GM18858 (cell line): ENCODE measurements around the gene SYTL4.
A peak's percentile ranks its signal among the peaks of the same experiment; 100 is the strongest.

Source experiments
- ATAC-seq: cut with Tn5 transposase; IDR thresholded peaks from one replicate; pipeline ENCODE4 v1.9.1; 2021; ENCODE audit not compliant: unreplicated experiment

Gene SYTL4

GRCh38 chrX:100649550-100650356 lies 82.2 kb downstream of the SYTL4 start:
- no peak for ATAC-seq

- ATAC-seq: no peak
Observed at GRCh38 chrX:100648458-100649417, 83.2 kb downstream of the SYTL4 start.

DNA sequence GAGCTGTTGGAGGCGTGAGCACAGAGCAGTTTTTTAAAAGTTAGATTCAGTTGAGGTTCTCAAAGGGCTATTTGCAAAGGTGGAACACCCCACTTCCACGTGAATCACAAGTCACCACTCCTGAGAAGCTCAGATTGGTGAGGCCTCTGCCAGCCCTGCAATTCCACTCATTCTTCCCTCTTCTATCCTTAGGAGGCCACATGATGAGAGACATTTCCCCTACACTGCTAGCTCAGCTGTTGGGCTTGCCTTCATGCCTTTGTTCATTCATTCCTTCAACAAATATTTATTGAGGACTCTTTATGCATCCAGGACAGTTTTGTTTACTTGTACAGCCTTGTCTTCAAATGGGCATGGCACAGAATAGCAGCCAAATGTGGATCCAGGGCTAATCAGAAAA lies 84.2 kb downstream of the SYTL4 start:
- ATAC-seq: no peak

- ATAC-seq: no peak
Observed at GRCh38 chrX:100647095-100647494, 84.8 kb downstream of the SYTL4 start.

DNA sequence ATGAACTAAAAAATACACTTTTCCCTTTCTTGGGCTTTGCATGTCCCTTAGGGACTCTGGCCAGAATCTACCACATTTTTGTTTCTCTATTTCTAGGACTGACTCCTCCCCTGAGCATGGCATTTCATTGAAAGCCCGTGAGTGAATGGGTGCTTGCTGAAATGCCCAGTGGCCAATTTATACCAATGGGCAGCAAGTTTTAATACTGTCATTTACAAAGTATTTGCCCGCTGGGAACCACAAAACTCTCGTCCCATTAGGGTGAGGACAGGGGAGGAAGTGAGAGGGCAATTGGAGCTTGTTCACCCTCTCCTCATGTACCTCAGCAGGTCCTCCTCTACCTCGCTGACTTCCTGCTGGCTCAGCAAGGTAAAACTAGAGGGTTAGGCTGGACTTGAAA lies 86.8 kb downstream of the SYTL4 start:
- ATAC-seq: no peak

DNA sequence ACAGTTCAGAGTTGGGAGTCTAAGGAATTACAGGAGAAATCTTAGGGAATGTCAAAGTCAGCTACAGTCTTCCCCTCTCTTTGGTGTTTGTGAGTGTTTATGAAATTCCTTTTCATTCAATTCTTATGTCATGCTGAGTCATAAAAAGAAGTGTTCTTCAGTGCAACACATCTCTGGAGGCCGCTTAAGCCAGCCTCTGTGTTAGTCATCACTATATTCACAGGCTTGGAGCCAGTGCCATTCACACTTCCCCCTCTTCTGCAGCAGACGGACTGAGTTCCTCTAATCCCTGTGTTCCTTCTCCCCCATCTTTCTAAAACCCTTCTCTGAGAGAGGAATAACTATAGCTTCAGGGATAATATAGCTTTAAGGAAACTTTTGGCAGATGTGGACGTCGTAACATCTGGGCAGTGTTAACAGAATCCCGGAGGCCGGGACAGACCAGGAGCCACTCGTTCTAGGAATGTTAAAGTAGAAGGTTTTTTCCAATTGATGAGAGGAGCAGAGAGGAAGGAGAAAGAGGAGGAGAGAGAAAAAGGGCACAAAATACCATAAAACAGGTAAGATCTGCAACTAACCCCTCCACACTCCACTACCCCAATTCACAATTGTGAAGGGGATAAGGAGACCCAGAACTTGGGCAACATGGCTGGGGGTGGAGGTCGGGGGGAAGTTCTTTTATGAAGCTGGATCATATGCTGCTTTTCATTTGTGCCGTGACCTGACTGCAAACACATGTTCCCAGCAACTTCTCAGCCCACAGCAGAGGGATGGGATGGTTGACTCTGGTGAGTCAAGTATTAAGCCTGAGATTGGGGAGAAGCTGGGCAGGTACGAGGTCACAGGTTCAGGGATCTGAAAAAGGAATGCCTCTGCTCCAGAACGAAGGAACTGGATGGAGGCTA lies 87.7 kb downstream of the SYTL4 start, which contains the start of gene SRPX2:
Gene SRPX2, plus strand, starts transcription at position 244 of the 905 bp plus-strand sequence. CDS start 2,124 bp downstream, outside the sequence.
- ATAC-seq: peak; percentile 74

DNA sequence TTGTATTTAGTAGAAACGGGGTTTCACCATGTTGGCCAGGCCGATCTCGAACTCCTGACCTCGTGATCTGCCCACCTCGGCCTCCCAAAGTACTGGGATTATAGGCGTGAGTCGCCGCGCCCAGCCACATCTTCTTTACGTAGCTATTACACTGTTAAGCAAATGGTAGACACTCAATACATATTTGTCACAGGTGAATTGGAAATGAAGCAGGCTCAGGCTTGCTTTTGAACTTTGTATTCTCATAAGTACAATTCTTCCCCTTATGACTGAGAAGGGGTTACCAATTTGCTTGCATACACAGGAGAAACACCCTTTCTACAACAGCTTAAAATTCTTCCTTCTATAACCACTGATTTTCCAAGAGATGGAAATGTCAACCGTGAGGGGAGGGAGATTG lies 88.7 kb downstream of the SYTL4 start:
- ATAC-seq: no peak

GRCh38 chrX:100642290-100642689 lies 89.6 kb downstream of the SYTL4 start:
- no peak for ATAC-seq

DNA sequence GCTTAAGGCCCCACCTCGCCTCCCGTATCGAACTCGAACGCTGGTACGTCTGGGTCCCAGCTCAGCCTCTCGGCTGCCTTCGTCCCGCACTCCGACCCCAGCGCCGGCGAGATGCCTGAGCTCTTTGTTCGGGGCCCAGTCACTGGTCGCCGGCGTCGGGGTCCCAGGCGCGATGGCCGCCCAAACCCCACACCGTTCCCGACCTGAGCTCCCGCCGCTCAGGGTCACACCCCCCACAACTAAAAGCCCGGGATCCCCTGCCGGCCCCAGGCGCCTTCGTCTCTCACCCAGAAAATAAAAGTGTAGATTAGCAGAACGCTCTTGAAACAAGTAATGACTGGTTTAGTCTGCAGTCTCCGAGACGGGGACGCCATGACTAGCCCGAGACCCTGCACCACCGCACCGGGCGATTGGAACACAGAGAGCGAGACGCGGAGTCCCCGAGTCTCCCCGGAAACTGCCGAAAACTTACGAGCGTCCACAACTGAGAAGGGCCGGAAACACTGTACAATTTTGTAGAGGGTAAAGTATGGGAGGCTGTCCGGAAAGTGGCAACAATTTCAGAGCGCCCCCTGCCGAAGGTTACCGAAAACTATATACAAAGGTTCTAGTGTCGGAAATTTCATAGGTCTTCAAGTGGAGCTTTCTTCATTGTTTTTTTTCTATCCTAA lies 95.5 kb downstream of the SYTL4 start, which contains the start of gene TSPAN6:
Gene TSPAN6, minus strand, starts transcription at position 486 of the 671 bp plus-strand sequence. Its CDS starts 112 bp downstream, at position 374.
- peak; percentile 93 for ATAC-seq

- no peak for ATAC-seq
Observed at GRCh38 chrX:100635989-100636320, 96.0 kb downstream of the SYTL4 start.

DNA sequence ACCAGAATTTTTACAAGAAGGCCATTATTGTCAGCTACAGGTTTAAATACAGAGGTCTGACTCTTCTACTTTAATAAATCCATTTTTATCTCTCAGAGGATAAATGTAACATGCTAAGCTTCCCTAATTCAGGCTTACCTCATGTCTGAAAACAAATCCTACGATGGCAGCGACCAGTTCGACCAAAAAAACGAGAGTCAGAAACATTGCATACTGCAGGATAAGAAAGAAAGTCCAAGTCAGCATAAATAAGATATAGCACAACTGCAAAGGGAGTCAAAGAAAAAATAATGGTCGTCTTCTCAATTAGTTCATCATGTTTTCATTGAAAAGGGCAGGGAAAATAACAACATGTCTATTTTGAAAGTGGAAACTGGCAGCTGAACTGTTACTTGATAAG lies 96.9 kb downstream of the SYTL4 start:
- ATAC-seq: no peak

DNA sequence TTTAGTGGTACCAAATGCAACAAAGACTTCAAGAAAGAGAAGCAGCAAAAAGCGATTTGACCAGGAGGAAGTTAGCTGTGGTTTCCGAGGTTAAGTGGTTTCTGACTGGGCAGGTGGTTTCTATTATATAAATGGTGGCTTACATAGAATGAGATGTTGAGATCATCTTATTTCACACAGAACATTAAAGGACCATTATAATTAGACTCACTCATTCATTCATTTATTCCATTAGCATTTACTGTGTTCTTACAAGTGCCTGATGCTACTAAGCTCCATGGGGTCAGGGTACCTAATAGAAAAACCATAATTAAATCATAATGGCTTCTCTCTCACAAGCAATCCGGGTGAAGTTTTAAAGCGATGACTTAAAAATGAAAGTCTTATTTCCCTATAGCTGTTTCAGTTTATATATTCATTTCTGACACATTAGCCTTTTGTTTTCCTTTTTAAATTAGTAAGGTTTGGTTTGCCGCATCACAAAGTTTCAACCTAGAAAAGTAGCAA lies 105.9 kb downstream of the SYTL4 start:
- peak; percentile 96 for ATAC-seq
